HL-60 (cell line): ENCODE results near the gene FUBP1.

Source experiments
- DNase-seq, 2 experiments: peaks; one replicate each; pipeline ENCODE4 v3.0.0-alpha.2; 2010 to 2020; ENCODE audit warnings: low read depth in 1 of 2, low spot score in 1 of 2
- H3K27ac ChIP-seq: fragments of 250-450 bp; sonication (Bioruptor Pico); replicated peaks from 2 replicates; pipeline ENCODE4 v1.5.1; 2020; ENCODE audit warnings: mild to moderate bottlenecking, moderate library complexity
- H3K27me3 ChIP-seq: fragments of 250-450 bp; sonication (Bioruptor Pico); 2 replicates; pipeline ENCODE4 v1.5.1; 2021; ENCODE audit warnings: mild to moderate bottlenecking, moderate library complexity; ENCODE audit not compliant: insufficient read depth, poor library complexity, severe bottlenecking
- H3K4me3 ChIP-seq: replicated peaks from 2 replicates; pipeline ENCODE4 v1.5.1; 2011; ENCODE audit warnings: mild to moderate bottlenecking, control low read depth, low read length; ENCODE audit not compliant: insufficient read depth
- GABPA ChIP-seq: IDR thresholded peaks from 2 replicates; pipeline ENCODE4 v1.6.1; 2012; ENCODE audit warnings: low read depth
- POLR2AphosphoS5 ChIP-seq: IDR thresholded peaks from 2 replicates; pipeline ENCODE4 v1.6.1; 2012; ENCODE audit warnings: low read depth
- REST ChIP-seq: IDR thresholded peaks from 2 replicates; pipeline ENCODE4 v1.6.1; 2012; ENCODE audit warnings: low read depth; ENCODE audit not compliant: insufficient replicate concordance
- SPI1 ChIP-seq: IDR thresholded peaks from 2 replicates; pipeline ENCODE4 v1.6.1; 2012; ENCODE audit warnings: low read depth, mild to moderate bottlenecking, borderline replicate concordance
- TF ChIP-seq, protein P1 (sequence below): IDR thresholded peaks from one replicate; pipeline ENCODE4 v1.5.1; 2011; ENCODE audit warnings: low read length, control low read depth, inconsistent platforms; ENCODE audit not compliant: insufficient read depth

Gene FUBP1

DNA sequence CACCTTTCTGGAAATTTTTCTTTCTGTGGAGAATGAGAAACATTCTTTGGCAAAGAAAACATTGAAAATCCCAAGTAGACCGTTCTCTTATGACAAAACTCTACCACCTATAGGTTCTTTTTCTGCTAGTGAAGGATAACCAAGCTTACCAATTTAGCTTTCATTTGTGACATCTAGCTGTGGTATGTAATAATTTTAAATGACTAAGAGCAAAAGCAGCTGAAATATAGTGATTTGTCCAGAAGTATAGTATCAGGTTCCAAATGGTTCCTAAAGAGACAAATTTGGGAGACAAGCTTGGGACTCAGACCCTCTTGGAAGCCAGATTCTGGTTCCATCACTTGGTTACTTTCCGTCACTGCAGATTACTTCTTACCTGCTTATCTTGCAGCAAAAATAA, 24.4 kb downstream of the FUBP1 start:
- H3K27me3 ChIP-seq: no peaks in the 10 kb centered on the region
- DNase-seq: no peak
- H3K27ac ChIP-seq: no peak overlapping the region
- TF ChIP-seq SPI1 (no peak), POLR2AphosphoS5 (no peak), GABPA (no peak), REST (no peak)
- TF ChIP-seq, protein P1, sequence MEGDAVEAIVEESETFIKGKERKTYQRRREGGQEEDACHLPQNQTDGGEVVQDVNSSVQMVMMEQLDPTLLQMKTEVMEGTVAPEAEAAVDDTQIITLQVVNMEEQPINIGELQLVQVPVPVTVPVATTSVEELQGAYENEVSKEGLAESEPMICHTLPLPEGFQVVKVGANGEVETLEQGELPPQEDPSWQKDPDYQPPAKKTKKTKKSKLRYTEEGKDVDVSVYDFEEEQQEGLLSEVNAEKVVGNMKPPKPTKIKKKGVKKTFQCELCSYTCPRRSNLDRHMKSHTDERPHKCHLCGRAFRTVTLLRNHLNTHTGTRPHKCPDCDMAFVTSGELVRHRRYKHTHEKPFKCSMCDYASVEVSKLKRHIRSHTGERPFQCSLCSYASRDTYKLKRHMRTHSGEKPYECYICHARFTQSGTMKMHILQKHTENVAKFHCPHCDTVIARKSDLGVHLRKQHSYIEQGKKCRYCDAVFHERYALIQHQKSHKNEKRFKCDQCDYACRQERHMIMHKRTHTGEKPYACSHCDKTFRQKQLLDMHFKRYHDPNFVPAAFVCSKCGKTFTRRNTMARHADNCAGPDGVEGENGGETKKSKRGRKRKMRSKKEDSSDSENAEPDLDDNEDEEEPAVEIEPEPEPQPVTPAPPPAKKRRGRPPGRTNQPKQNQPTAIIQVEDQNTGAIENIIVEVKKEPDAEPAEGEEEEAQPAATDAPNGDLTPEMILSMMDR: no peak
- no peak overlapping the region for H3K4me3 ChIP-seq

- DNase-seq: no peak
- no peaks in the 10 kb centered on the region for H3K27me3 ChIP-seq
- H3K4me3 ChIP-seq: no peak overlapping the region
- no peak overlapping the region for H3K27ac ChIP-seq
- TF ChIP-seq, protein P1: no peak
- TF ChIP-seq SPI1 (no peak), POLR2AphosphoS5 (no peak), REST (no peak), GABPA (no peak)
Measured at GRCh38 chr1:77953907-77954306, 25.0 kb downstream of the FUBP1 start.

DNA sequence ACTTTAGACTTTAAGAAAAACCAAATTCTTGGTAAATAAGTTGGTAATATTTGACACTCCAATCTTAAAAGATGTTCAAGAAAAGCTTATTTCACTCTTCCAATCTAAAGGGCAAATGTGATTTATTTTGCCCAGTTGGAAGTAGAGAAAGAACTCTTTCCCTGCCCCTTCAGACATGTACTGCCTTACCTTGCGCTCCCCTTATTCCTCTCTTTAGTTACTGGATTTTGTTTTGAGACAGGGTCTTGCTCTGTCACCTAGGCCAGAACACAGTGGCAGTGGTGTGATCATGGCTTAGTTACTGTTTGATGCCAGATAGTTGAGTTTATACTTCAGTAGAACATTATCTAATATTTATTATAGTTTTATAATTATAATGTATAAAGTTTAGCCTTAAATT, 27.5 kb downstream of the FUBP1 start:
- TF ChIP-seq, protein P1: no peak
- Histone ChIP-seq H3K27me3 (no peaks in the 10 kb centered on the region), H3K4me3 (no peak overlapping the region), H3K27ac (no peak overlapping the region)
- DNase-seq: no peak

DNA sequence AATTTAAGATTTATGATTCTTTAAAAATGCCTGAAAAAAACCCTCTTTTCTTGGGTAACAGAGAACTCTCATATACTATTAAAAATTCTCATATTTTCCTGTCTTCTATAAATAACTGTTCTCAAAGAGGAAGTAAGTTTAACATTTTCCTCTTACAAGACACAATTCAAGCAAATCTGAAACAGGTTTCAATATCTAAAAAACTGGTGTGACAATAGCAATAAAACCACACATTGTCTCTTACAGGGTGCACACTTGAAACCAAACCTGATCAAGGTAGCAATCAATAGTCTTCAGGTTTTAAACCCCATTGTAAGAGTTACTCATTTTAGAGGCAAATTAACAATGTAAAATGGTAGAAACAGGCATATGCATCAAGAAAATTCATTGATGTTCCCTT, 28.0 kb downstream of the FUBP1 start:
- no peak for DNase-seq
- Histone ChIP-seq H3K4me3 (no peak overlapping the region), H3K27ac (no peak overlapping the region), H3K27me3 (no peaks in the 10 kb centered on the region)
- TF ChIP-seq REST: no peak
- TF ChIP-seq, protein P1: no peak
- TF ChIP-seq SPI1: no peak
- TF ChIP-seq GABPA: no peak
- TF ChIP-seq POLR2AphosphoS5: no peak
